GM04504 (cell line): ENCODE measurements around the gene FAM163B.

ENCODE experiments used
- DNase-seq: peaks from one replicate; pipeline ENCODE4 v3.0.0-alpha.2; 2012; ENCODE audit warnings: low read depth

The FAM163B gene

DNA sequence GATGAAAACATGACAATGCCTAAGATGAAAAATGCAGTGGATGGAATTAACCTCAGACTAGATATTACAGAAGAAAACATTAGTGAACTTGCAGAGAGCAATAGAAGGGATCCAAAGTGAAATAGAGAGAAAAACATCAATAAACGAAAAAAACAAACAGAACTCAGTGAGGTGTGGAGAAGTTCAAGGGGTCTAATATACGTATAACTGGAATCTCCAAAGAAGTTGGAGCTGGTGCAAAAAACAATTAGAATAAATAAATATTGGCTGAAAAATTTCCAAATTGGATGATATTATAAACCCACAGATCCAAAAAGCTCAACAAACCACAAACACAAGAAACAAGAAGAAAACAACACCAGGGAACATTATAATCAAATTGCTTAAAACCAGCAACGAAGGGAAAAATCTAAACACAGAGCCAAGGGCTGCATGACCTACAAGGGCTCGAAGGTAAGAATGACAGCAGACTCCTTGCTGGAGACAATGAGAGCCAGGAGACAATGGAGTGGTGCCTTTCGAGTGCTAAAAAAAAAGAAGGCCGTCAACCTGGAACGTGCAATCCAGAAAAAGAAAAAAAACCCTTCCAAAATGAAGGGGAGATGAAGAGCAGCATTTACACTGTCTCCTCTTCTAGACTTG is 11.8 kb downstream of the FAM163B start:
- DNase-seq = no peak

DNA sequence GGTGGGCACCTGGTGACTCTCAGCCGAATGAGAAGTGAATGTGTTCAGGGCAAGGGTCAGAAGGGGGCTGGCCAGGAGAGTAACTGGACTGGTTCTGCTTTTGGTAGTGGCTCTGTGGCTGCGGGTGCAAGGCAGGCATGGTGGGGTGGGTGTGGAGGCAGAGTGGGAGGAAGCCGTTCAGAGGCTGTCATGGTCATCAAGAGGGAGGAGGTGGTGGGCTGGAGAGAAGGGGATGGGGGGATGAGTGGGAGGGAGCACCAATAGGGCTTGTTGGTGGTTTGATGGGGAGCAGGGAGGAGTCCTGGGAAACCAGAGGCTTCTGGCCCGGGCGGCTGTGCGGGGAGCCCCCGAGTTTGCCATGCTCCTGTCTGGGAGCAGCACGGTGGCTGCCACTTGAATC is 13.3 kb downstream of the FAM163B start:
- DNase-seq = no peak

DNA sequence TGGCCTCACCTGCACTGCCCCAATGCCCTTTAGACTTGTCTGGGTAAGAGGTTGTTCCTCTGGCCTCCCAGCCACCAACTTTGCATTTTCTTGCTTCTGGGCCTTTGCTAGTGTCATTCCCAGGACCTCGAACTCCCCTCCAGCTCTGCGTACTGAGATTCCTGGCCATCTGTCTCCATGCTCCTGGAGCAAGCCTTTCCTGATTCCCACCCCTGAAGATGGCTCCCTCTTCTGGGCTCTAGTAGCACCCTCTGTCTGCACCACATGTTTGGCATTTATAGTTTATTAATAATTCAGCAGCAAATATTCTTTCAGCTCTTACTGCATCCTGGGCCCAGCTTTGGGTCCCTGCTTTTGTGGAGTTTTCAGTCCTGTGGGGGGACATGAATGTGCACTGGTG is 14.9 kb downstream of the FAM163B start:
- DNase-seq = no peak

DNA sequence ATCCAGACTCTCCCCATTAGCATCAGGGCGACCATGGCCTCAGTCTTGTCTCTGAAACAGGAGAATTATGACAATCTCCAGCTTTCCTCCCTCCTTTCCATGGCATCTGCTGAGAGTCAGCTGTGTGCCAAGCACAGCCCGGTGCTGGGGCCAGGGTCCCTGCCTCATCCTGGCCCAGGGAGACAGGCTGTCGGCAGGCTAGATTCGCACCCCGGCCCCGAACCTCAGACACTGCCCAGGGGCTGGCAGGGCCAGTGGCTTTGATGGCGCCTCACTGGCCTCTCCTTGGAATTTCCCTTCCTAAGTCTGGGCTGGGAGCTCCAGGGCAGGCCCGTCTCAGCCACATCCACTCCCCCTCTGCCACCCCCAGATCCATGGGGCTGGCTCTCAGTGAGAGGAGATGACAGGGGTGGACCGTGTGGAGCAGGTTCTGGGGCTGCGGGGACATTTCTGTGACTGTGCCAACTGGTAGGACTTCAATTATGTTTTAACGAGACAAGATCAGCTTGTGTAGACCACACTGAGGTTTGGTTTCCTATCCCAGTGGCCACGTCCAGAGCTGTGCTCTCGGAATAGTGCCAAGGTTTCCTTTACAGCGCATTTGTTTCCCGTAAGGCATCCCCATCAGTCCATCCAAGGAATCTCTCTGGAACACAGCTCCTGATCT is 15.5 kb downstream of the FAM163B start:
- no peak for DNase-seq

DNA sequence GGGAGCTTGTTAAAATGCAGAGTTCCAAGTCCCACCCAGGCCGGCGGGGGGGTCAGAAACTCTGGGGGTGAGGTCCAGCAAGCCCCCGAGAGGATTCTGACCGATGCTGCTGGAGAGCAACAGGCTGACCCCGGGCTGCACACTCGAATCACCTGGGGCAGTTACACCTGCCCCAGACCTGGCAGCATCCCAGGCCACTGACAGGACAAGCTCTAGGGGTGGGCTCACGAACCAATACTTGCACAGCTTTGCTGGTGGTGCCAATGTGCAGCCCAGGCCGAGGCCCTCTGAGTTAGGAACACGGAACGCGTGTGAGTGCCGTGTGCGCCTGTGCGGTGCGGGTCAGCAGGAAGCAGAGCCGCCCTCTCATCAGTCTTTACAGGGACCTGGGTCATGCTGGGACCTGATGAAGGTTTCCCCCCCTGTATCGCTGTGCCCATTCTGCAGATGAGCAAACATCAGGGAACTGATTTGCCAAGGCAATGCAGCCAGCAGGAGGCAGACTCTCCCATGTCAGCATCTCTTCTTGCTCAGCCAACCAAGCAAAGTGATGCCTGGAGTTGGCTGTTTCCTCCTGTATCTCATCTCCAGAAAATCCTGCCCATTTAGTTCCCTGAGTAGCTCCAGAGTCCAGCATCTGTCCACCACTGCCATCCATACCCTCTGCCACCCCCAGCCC is 16.3 kb downstream of the FAM163B start:
- no peak for DNase-seq

DNA sequence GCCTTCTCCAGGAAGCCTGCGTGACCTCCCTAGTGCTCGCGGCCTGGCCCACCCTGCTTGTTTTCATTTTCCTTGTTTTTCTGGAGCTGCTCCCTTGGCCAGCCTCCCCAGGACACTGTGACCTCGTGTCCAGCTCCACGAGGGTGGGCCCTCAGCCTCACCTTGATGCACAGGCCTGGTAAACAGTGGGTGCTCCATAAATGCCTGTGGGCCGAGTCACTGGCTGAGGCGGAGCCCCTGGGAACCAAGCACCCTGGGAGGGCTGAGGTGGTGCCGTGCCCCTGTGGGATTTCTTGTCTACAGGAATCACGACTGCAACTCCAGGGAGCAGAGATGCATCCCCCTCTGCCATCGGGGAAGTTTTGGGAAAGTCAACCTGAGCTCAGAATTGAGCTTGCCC is 17.2 kb downstream of the FAM163B start:
- DNase-seq = no peak

DNA sequence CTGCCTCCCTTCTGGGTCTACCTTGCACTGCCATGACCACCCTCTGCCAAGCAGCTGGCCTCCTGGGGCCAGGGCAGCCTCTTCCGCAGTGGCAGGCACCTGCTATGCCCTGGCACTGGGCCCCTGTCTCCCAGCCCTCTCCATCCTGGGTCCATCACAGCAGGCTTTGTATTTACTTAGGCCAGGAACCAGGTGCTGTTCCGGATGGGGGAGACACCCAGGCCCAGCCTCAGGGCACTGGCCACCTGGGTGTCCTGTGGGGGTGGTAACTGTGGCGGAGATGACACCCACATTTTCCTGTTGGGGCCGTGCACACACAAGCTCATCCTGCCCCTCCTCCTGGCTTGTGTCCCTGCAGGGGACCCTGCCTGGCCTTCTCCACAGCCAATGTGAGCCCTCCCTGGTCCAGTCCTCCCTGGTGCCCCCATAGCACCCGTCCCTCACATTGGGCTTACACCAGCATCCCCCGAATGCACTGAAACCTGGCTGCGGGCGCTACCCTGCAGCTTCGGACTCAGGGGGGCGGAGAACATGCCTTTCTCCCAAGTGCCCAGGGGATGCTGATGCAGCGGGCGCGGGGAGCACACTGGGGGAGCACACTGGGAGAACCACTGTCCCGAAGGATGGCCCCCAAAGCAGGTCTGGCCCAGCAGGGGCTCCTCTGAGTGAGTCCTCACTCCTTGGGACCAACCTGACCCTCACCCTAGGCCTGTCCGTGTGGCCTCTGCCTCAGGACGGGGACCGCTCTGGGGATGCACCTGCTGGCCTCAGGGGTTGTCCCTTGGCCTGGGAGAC is 17.9 kb downstream of the FAM163B start:
- DNase-seq = no peak

DNA sequence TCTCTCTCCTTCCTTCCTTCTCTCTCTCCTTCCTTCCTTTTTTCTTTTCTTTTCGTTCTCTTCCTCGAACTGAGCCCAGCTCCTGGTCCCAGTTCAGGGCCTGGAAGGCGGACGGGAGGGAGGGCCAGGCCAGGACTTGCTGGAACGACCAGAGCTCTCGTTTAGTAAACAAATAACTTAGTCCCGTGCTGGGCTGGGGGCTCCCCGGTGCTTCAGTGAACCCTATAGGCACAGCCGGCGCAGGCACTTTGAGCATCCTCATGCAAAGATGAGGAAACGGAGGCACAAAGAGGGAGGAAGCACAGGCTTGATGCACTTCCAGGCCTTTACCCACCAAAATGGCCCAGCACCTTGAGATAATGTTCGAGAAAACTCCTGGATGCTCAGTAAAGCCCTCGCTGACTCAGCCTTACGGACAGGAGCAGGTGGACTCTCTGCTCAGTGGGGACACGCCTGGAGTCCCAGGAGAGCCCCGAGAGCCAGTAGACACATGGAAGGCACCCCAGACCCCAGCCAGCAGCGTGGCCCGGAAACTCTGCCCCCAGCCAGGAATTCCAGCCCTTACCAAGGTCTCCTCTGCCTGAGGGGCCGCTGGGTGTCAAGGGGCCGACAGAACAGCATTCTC is 18.8 kb downstream of the FAM163B start:
- DNase-seq = no peak

DNA sequence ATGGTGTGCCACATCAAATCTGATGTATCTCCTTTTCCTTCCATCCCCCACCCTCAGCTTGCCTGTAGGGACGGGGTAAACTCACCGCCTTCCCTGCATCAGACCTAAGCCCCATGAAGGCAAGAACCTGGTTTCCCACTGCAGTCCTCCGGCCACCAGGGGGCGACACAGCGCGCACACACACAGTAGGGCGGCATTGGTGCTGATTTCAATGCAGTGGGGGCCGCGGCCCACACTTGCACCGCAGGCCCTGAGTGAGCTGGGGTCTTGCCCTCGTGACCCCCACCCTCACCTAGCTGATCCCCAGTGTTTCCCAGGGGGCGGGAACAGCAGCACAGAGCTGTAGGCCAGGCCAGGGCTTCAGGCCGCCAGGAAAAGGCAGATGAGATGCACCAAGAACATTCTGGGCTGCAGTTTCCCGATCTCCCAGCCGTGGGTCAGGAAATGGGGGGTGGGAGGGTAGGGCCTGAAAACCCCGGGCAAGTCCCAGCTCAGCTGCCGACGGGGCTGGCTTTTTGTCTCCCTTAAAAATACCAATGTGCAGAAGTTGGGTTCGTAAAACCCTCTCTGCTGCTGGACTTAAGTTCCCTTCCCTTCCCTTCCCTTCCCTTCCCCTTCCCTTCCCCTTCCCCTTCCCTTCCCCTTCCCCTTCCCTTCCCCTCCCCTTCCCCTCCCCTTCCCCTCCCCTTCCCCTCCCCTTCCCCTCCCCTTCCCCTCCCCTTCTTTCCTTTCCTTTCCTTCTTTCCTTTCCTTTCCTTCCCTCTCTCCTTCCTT is 19.5 kb downstream of the FAM163B start:
- no peak for DNase-seq

DNA sequence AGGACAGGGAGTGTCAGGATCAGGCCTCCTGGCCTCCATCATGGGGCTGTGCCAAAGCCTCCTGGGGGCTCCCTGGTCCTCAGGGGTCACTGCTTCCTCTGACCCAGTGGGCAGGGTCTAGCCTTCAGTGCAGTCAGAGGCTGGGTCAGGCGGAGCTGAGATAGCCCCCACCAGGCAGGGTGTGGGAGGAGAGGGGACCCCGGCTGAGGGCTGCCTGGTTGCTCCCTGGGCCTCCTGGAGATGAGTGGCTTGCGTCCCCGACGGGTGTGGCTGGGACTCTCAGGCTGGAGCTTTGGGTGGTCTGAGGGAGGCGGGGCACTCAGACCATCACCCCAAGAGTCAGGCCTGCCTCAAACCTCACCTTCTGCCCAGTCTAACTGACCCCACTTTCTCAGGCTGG is 21.7 kb downstream of the FAM163B start:
- no peak for DNase-seq

DNA sequence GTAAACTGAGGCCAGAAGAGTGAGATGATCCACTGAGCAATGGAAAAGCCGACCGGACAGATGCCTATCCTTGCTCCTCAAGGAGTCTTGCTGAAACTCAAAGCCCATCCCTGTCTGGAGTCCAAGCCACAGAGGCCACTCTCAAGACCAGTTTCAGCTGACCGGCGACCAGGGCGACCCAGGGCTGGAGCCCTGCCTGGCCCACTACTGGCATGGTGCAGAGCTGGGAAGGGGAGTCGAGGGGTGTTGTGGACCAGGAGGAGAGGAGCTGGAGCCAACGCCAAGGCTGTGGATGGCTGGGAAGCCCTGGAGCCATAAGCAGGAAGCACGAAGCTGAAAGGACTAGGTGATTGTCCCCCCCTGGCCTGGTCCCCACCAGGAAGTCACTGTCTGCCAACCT is 22.1 kb downstream of the FAM163B start:
- DNase-seq = no peak

DNA sequence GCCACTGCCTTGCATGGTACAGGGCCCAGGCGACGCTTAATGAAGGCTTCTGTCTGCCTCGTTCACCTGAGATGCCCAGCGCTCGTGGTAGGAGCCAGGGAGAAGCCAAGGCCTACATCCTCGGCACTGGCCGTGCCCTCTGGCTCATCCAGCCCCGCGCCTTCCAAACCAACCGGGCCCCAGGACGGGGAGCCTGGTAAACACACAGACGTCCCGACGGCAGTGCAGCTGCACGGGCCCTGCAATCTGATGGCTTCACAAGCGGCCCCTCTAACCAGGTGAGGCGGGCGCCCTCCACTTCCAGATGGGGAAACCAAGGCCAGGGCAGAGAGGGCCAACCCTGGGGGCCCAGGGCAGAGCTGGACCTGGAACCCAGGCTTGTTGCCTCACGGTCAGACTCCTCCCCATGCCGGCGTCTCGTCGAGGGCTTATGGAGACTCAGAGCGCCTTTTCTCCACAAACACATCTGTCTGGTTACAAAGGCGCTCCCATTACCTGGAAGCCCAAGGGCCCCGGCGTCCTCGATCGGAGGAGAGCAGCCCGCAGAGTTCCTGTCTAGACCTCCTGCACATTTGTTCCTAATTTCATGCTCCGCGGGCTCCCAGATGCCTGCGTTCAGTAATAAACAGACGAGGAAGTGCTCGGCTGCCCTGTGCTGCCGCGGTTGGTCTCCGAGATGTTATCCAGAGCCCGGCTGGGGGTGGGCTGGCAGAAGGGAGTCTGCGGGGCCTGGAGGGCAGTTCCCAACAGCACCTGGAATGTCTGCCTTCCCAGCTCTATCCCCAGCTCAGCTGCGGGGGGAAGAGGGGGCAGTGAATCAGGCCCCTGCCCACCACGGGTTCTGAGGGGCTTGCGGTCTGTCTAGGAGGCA is 23.5 kb downstream of the FAM163B start:
- no peak for DNase-seq

DNA sequence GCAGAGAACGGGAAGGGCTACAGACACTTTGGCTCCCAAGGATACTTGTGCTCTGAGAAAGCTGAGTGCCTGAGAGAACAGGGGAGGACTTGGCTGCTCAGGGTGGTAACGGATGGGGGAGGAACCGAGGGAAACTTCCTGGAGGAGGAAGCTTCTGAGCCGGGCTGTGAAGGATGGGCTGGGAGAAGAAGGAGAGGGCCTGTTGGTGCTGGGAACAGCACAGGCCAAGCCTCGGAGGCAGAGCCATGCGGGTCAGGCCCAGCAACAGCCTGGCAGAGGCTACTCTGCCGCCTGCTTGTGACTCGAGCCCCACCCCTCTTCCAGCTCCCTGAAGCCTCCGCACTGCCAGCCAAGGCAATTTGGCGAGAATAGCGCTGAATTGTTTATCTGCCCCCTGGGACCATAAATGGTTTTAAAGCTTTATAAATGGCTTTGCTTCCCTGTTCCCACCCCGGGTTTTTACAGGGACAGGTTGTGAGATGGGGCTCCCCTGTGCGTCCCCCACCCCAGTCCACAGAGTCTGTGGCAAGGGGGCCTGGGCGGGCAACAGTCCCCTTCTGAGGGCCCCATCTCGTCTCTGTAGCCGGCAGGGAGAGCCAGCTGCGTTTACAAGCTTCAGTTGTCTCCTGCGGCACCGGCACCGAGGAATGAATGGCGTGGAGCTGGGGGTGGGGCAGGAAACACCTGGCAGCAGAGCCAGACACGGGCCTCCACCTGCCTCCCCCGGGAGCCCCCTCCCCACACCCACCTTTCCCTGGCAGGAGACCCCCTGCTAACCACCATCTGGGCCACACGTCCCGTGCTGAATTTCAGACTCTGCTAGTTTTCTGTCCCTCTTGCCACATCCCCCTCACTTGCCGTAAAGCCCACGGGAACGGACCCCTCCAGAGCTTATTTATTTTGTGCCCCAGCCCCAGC is 24.4 kb downstream of the FAM163B start:
- no peak for DNase-seq

DNA sequence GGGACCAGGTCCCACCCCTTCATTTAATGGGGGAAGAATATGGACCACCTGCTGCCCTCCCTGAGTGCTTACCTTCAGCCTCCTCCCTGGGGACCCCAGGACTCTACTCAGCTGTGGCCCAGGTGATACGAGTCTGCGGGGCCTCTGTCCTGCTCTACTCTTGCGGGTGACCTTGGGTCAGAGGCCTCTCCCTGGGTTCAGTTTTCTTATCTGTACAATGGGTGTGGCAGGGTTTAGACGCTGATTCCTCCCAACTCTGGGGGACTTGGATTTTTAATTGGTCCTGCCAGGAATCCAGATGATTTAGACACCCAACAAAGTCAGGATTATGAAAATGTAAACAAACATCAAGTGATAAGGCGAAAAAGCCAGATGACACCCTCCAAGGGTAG is 25.0 kb downstream of the FAM163B start:
- no peak for DNase-seq

DNA sequence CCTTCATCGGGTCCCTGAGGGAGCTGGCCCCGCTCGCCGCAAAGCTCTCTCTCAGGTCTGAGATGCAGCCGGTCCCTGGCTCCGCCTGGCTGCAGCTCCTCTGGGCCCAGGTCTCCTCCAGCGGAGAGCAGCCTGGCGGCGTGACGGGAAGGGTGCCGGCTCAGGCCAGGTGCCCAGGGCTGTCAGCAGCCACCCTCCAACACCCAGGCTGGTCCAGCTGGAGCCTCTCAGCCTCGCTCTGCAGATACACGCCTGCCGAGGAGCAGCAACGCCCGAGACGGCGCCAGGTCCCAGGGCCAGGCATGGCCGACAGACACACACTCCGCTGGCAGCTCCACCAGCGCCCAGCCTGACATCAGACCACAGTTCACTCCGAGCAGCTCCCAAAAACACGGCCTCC is 25.6 kb downstream of the FAM163B start:
- DNase-seq = no peak

DNA sequence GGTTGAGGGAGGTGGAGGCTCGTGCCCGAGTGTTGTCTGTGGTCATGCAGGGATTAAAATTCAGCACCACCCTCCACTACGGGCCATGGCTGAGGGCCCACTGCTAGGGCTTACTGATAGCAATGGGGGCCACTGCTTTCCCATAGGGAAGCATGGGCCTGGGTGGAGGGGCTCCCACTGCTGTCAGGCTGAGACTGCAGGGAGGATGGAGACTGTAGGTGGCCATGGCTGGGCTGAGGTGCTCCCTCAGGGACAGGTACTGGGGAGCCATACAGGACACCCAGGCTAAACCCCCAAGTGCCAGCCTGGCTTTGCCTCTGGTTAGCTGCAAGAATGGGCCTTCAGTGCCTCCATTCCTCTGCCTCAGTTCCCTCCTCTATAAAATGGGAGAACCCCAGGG is 26.1 kb downstream of the FAM163B start:
- no peak for DNase-seq

DNA sequence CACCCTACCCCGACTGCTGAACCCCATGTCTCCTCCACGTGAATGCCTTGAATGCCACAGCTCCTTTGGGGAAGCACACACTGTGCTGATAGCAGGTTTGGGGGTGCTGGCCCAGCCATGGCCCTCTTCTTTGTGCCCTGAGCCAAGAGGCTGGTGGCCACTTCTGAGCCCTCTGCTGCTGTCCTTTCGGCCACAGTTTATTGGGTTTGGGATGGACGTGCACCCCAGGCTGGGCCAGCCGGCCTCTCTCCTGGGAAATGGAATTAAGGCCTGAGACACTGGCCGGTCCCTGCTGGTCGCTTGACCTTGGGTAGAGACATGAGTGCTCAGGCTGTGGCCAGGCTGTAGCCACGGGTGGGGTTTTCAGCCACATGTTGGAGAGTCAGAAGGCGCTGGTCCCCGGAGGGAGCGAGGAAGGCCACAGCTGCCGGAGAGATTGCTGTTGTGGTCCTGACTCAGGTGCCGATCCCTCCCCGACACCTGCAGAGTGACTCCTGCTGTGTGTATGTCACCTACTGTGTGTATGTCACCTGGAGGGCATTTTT is 26.6 kb downstream of the FAM163B start:
- no peak for DNase-seq

DNA sequence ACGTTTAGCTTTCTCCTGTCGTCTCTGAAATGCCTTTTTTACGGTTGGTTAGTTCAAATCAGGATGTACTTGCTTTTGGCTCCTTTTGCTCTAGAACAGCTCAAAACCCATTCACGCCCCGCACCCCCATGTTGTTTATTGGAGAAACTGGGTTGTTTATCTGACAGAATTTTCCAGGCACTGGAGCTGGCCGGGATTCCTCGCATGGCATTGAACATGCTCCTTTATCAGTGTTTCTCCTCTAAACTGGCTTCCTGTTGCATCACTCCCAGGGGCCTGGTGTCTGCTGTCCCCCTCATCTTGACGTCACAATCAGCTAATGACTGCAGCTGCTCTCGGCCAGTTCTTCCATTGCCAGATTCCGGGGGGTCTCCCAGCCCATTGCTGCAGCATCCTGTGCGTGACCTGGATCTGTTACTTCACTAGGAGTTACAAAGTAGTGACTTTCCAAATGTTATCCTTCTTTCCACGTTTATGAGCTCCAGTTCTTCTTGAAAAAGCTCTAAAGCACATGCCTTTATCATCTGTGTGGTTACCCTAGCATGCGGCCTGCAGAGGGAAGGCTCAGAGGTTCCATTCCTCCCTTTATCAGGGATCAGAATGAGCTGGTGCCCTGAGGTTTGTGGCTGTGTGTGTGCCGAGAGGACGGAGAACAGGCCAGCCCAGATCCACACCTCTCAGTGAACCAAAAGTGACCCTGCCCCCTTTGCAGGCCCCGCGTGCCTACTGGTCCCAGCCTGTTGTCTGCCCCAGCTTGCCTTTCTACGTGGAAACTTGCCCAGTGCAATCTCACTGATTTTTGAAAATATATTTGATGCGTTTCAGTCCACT is 27.5 kb downstream of the FAM163B start:
- DNase-seq = no peak
